Measurements from ENCODE around the gene C19orf85. TPM values are rescaled to one million over a fixed set of nuclear protein-coding genes. Genes with fewer than 3 reads are reported as not detected.
A peak's percentile ranks its signal among the peaks of the same experiment; 100 is the strongest.

Gene C19orf85
- not detected in 2 replicates for total RNA-seq (ENCODE audit: low replicate concordance)

DNA sequence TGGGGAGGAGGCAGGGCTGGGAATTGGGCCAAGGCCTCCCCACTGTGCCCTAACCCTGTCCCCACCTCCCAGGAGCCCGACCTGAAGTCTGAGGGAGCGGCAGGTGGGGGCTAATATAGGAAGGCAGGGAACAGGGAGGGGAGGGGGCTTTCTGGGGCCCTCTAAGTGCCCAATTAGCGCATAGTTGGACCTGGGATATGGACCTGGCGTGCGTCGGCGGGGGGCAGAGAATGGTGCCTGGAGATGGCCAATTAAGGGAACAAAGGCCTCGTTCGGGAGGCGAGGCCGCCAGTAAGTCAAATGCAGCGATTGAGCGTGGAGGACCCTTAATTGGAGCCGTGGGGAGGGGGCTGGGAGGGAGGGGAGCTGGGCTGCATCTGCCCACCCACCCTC, at the start of gene C19orf85:
TSS of gene C19orf85 (minus strand) at position 90 of the 393 bp plus-strand sequence. CDS start 197 bp downstream, outside the sequence.
- H3K9me3 ChIP-seq (ENCODE audit: low read depth): no peaks in the 10 kb centered on the region
- H3K27ac ChIP-seq: no peak within 1 kb of the TSS
- Mint-ChIP-seq H3K4me1 (peaks cover 29% of the 10 kb centered on the region), H3K27me3 (ENCODE audit: insufficient read depth, low read depth) (peaks cover 7% of the 10 kb centered on the region), H3K9me3 (no peaks in the 10 kb centered on the region), H3K4me3 (no peak within 1 kb of the TSS), H3K27ac (peak within 1 kb of the TSS; percentile 25), H3K36me3 (no peaks in the 10 kb centered on the region)
- TF ChIP-seq, protein P1, sequence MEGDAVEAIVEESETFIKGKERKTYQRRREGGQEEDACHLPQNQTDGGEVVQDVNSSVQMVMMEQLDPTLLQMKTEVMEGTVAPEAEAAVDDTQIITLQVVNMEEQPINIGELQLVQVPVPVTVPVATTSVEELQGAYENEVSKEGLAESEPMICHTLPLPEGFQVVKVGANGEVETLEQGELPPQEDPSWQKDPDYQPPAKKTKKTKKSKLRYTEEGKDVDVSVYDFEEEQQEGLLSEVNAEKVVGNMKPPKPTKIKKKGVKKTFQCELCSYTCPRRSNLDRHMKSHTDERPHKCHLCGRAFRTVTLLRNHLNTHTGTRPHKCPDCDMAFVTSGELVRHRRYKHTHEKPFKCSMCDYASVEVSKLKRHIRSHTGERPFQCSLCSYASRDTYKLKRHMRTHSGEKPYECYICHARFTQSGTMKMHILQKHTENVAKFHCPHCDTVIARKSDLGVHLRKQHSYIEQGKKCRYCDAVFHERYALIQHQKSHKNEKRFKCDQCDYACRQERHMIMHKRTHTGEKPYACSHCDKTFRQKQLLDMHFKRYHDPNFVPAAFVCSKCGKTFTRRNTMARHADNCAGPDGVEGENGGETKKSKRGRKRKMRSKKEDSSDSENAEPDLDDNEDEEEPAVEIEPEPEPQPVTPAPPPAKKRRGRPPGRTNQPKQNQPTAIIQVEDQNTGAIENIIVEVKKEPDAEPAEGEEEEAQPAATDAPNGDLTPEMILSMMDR (IDR thresholded peaks at IDR 0.05): no peak
- no peak for TF ChIP-seq EZH2 (IDR thresholded peaks at IDR 0.05)
- no peak for TF ChIP-seq EZH2phosphoT487 (IDR thresholded peaks at IDR 0.05)
- no peak within 1 kb of the TSS for H3K4me3 ChIP-seq
- DNase-seq (ENCODE audit: low spot score): peak; percentile 80
- H3K79me2 ChIP-seq (ENCODE audit: low read depth): no peaks in the 10 kb centered on the region
- no peaks in the 10 kb centered on the region for H3K36me3 ChIP-seq
- H2AFZ ChIP-seq (replicated peaks): no peak within 1 kb of the TSS
- H4K20me1 ChIP-seq (ENCODE audit: low read depth): no peaks in the 10 kb centered on the region
- no peak within 1 kb of the TSS for H3K9ac ChIP-seq
- H3F3A ChIP-seq (ENCODE audit: low read depth): peaks cover 40% of the 10 kb centered on the region
- peaks cover 21% of the 10 kb centered on the region for H3K4me1 ChIP-seq
- H3K4me2 ChIP-seq: peak within 1 kb of the TSS; percentile 46
- no peaks in the 10 kb centered on the region for H3K27me3 ChIP-seq

DNA sequence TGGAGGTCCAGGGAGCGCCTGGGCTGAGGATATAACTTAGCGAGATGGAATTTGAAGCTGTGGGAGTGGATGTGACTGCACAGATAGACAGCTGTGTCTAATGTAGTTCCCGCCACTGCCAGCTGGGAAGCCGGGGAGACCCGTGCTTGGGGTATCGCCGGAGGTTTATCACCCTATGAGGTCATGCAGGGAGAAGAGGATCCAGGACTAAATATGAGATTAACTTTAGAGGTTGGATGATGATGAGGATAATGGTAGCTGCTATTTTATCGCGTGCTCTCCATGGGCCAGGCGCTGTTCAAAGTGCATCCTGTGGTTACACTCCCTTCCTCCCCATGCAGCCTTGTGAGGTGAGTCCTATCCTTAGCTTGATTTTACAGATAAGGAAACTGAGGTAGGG, 43.6 kb upstream of the C19orf85 start:
- Mint-ChIP-seq H3K4me3 (peak overlapping the region; percentile 56), H3K9me3 (peaks cover 5% of the 10 kb centered on the region), H3K4me1 (peaks cover 7% of the 10 kb centered on the region), H3K27ac (no peak overlapping the region), H3K36me3 (peaks cover 3% of the 10 kb centered on the region), H3K27me3 (ENCODE audit: insufficient read depth, low read depth) (peaks cover 14% of the 10 kb centered on the region)
- H3K27me3 ChIP-seq: peaks cover 21% of the 10 kb centered on the region
- no peak overlapping the region for H2AFZ ChIP-seq (replicated peaks)
- DNase-seq (ENCODE audit: low spot score): no peak
- no peak overlapping the region for H3K4me3 ChIP-seq
- no peak overlapping the region for H3K9ac ChIP-seq
- H3K36me3 ChIP-seq: no peaks in the 10 kb centered on the region
- TF ChIP-seq EZH2phosphoT487 (IDR thresholded peaks at IDR 0.05) (no peak), EZH2 (IDR thresholded peaks at IDR 0.05) (no peak)
- TF ChIP-seq, protein P1 (IDR thresholded peaks at IDR 0.05): no peak
- no peaks in the 10 kb centered on the region for H3K9me3 ChIP-seq (ENCODE audit: low read depth)
- H3K4me2 ChIP-seq: no peak overlapping the region
- no peaks in the 10 kb centered on the region for H3K4me1 ChIP-seq
- no peaks in the 10 kb centered on the region for H3F3A ChIP-seq (ENCODE audit: low read depth)
- H3K79me2 ChIP-seq (ENCODE audit: low read depth): no peaks in the 10 kb centered on the region
- no peaks in the 10 kb centered on the region for H4K20me1 ChIP-seq (ENCODE audit: low read depth)
- no peak overlapping the region for H3K27ac ChIP-seq

DNA sequence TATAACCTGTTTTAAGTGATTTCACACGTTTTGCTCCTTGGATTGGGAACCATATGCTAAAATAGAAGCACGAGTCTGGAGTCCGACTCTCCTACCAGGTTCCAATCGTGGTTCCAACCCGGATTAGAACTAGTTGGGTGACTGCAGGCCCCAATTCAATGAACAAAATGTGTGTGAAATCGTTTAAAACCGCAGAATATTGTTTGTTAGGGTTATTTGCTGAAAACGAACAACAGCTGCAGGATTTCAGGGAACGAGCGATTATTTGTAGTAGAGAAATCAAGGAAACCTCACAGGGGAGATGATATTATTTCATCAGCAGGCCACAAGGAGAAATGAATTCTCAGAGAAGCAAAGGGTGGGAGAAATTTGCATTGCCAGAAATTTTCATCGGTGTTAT, 40.4 kb upstream of the C19orf85 start:
- peaks cover 12% of the 10 kb centered on the region for H3K27me3 Mint-ChIP-seq (ENCODE audit: insufficient read depth, low read depth)
- peaks cover 9% of the 10 kb centered on the region for H3K36me3 Mint-ChIP-seq

More for the DNA sequence above, 40.4 kb upstream of the C19orf85 start:
- no peaks in the 10 kb centered on the region for H3K79me2 ChIP-seq (ENCODE audit: low read depth)
- H2AFZ ChIP-seq (replicated peaks): no peak overlapping the region
- no peaks in the 10 kb centered on the region for H3K9me3 ChIP-seq (ENCODE audit: low read depth)
- TF ChIP-seq, protein P1 (IDR thresholded peaks at IDR 0.05): no peak
- no peak for TF ChIP-seq EZH2phosphoT487 (IDR thresholded peaks at IDR 0.05)
- no peak for TF ChIP-seq EZH2 (IDR thresholded peaks at IDR 0.05)
- no peaks in the 10 kb centered on the region for H4K20me1 ChIP-seq (ENCODE audit: low read depth)
- H3K9me3 Mint-ChIP-seq: peaks cover 14% of the 10 kb centered on the region
- no peak overlapping the region for H3K27ac Mint-ChIP-seq
- H3F3A ChIP-seq (ENCODE audit: low read depth): no peaks in the 10 kb centered on the region
- H3K4me1 ChIP-seq: no peaks in the 10 kb centered on the region
- no peak overlapping the region for H3K27ac ChIP-seq
- H3K27me3 ChIP-seq: peaks cover 35% of the 10 kb centered on the region
- peaks cover 7% of the 10 kb centered on the region for H3K4me1 Mint-ChIP-seq
- H3K4me3 ChIP-seq: no peak overlapping the region
- no peak overlapping the region for H3K4me3 Mint-ChIP-seq
- H3K36me3 ChIP-seq: no peaks in the 10 kb centered on the region
- H3K4me2 ChIP-seq: no peak overlapping the region
- no peak overlapping the region for H3K9ac ChIP-seq
- no peak for DNase-seq (ENCODE audit: low spot score)
